Ovary (tissue), 3 donors: Measurements from ENCODE around the gene LDHAL6B.

Experiments
- CTCF ChIP-seq, 3 donors: fragments of 450-650 bp in 2 of 3; fragments of 200-600 bp in 1 of 3; IDR thresholded peaks; one replicate each; pipeline versions ENCODE4 v1.5.1 to v1.8.0; 2016 to 2022; ENCODE audit warnings: antibody characterized with exemption in 3 of 3, mild to moderate bottlenecking in 1 of 3
- EP300 ChIP-seq: sonication (generic); formaldehyde crosslinking; IDR thresholded peaks from one replicate; pipeline ENCODE4 v1.6.1; 2017; ENCODE audit warnings: antibody characterized with exemption
- POLR2A ChIP-seq: fragments of 450-650 bp; IDR thresholded peaks from one replicate; pipeline ENCODE4 v1.6.1; 2017; ENCODE audit warnings: antibody characterized with exemption, mild to moderate bottlenecking, moderate library complexity
- donor health status: DM: no; HTN: no; CAD: no.

- TF ChIP-seq POLR2A (no peak), CTCF (IDR thresholded peaks at IDR 0.05) (no peak), EP300 (no peak)
Measured at GRCh38 chr15:59210186-59210585, 3.5 kb downstream of the LDHAL6B start.
